HG03139 (cell line): ENCODE data around the gene DNAL1.
"Not testable (repeated sequence)": the region's sequence is repeated elsewhere in the genome, so short reads cannot be mapped to it uniquely, and the experiment has no call there.

Experiments
- ATAC-seq: cut with Tn5 transposase; IDR thresholded peaks from one replicate; pipeline ENCODE4 v1.9.1; 2021; ENCODE audit not compliant: unreplicated experiment

The DNAL1 gene

DNA sequence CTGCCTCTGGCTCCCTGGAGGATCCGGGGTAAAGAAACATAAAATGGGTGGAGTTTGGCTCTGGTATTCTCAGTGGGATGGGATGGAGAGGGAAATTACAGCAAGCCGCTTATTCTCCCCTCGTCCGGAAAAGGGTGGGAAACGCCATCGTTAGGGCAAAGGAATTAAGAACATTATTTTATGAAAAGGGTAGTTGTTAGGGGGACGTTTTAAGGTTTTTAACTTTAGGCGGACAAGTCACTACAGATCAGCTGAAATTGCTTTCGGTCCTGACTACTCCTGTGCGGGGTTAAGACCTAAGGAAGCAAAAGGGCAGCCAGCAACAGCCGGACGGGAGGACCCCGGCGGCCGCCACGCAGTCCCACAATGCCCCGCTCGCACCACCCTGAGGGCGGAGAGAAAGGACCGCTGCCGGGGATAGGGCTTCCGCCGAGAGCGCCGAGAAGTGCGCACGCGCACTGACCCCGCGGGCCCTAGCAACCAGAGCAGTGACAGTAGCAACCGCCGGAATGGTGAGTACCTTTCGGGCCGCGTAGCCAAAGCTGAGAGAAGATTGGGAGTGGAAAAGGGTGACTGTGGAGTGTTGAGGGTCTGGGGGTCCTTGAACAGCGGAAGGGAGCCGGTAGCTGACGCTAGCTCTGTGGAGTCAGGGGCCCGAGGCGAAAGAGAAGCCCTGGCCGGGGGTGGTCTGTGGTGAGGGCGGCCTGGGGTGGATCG is at the start of gene DNAL1:
TSS of gene DNAL1 (plus strand) at position 456 of the 717 bp plus-strand sequence. CDS start at position 510, 54 bp downstream.
- ATAC-seq = peak; percentile 95

DNA sequence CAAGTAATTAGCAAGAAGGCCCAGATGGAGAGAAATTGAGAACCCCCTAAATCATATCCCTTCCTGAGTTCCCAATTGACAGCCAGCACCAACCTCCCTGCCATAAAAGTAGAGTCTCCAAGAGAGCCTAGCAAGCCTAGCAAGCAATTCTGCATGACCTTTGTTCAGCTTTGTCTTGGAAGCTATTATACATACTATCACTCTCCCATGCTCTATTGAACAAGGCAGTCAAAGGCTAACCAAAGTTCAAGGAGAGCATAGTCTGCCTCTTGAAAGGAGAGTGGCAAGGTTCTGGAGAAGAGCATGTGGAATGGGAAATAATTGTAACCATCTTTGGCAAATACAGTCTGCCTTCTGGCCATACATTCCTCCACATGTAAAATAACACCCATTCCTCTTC is 45.3 kb upstream of the DNAL1 start:
- no peak for ATAC-seq

DNA sequence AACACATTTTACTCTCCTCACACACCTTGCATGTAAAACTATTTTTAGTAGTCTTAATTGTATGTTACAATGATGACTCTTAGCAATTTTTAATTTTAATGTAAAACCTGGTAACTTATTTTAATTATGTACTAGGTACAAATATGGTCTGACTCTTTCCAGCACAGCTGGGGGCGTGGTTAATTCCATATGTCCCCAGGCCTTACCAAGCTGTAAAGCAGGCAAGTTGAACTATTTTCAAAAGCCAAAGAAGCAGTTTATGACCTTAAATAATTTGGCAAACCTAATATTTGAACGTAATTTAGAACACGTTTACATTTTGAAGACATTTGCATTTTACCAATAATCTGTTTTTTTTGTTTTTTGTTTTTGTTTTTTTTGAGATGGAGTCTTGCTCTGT is 41.8 kb upstream of the DNAL1 start:
- no peak for ATAC-seq

DNA sequence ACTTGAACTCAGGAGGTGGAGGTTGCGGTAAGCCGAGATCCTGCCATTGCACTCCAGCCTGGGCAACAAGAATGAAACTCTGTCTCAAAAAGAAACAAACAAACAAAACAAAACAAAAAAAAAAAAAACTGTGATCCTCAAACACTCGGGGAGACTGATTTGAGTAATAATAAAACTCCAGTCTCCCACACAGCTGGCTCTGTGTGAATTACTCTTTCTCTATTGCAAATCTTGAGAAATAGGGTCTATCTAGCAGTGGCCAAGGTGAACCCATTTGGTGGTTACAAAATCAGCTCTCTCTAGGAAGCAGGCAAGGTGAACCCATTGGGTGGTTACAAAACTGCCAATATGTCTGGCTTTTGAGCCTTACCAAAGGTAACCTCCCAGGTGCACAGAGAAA is 38.5 kb upstream of the DNAL1 start:
- no peak for ATAC-seq

GRCh38 chr14:73607241-73607640 is 37.5 kb upstream of the DNAL1 start:
- no peak for ATAC-seq

DNA sequence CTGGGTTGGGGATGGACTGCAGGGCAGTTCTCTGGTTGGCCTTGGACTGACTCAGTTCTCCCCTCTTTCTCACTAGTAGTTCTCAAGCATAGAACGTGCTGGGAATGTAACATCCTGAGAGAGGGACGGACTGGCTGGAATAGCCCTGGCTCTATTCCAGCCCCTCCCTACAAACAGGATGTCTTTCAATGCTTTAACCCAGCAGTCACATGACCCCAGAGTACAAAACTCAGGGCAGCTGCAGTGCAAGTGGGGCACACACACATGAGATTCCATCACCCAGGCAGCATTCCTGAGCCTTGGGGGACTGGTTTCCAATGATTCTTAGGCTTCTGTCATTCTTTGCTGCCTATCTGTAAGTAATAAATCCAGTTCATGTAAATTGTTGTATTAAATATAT is 34.1 kb upstream of the DNAL1 start:
- ATAC-seq = no peak

GRCh38 chr14:73612339-73613045 is 32.3 kb upstream of the DNAL1 start, which contains the start of gene ACOT6:
Gene ACOT6 (plus strand): TSS chr14:73612517. CDS start chr14:73612572, 55 bp downstream.
- peak; percentile 78 for ATAC-seq

- ATAC-seq = no peak
Measured at GRCh38 chr14:73613046-73613383, 31.8 kb upstream of the DNAL1 start.

DNA sequence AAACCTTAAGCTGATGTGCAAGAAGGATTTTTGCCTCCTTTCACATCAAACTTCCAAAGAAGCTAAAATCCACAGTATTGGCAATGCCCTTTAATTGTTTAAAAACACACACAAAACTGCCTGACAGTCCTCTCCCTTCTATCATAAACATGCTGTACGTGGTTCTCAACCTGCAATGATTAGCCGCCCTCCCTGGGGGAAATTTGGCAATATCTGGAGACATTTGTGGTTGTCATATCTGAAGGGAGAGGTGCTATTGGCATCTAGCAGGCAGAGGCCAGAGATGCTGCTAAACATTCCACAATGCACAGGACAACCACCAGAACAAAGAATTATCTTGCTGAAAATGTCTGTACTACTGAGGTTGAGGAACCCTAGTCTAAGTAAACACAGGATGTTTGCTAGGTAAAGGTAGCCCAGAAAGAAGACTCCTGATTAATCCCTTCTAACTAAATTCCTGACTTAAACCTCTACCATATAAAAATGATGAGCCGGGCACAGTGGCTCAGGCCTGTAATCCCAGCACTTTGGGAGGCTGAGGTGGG is 31.3 kb upstream of the DNAL1 start:
- ATAC-seq = no peak

GRCh38 chr14:73616831-73617230 is 28.0 kb upstream of the DNAL1 start:
- no peak for ATAC-seq

GRCh38 chr14:73619524-73619923 is 25.3 kb upstream of the DNAL1 start:
- ATAC-seq = no peak

GRCh38 chr14:73620268-73620667 is 24.5 kb upstream of the DNAL1 start:
- no peak for ATAC-seq

- ATAC-seq = no peak
Measured at GRCh38 chr14:73623504-73624054, 21.2 kb upstream of the DNAL1 start.

DNA sequence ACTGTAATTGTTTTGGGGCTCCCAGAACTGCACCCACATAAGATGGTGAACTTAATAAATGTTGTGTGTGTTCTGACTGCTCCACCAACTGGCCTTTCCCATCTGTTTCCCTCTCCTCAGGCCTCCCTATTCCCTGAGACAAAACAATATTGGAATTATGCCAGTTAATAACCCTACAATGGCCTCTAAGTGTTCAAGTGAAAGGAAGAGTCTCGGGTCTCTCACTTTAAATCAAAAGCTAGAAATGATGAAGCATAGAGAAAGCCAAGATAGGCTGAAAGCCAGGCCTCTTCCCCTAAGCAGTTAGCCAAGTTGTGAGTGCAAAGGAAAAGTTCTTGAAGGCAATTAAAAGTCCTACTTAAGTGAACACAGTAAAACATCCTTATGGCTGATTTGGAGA is 19.1 kb upstream of the DNAL1 start:
- no peak for ATAC-seq

DNA sequence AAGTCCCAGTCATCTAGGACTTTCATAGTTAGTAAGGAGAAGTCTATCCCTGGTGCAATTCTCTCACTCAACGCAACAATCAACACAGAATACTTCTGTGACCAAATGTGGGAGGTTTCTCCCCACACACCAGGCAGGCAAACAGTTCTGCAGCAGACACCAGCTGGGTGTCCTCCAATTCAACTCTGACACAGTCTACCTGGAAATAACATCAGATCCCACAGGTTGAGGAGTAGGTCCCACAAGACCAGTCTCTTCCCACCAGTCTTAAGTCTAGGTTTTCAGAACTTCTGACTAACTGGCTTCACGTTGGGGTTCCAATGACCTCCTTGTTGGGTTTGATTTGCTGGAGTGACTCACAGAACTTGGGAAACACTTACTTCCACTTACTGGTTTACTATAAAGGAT is 17.6 kb upstream of the DNAL1 start:
- no peak for ATAC-seq

- no peak for ATAC-seq
Measured at GRCh38 chr14:73630009-73630780, 14.6 kb upstream of the DNAL1 start.

GRCh38 chr14:73633116-73634010 is 11.4 kb upstream of the DNAL1 start:
- ATAC-seq = no peak

DNA sequence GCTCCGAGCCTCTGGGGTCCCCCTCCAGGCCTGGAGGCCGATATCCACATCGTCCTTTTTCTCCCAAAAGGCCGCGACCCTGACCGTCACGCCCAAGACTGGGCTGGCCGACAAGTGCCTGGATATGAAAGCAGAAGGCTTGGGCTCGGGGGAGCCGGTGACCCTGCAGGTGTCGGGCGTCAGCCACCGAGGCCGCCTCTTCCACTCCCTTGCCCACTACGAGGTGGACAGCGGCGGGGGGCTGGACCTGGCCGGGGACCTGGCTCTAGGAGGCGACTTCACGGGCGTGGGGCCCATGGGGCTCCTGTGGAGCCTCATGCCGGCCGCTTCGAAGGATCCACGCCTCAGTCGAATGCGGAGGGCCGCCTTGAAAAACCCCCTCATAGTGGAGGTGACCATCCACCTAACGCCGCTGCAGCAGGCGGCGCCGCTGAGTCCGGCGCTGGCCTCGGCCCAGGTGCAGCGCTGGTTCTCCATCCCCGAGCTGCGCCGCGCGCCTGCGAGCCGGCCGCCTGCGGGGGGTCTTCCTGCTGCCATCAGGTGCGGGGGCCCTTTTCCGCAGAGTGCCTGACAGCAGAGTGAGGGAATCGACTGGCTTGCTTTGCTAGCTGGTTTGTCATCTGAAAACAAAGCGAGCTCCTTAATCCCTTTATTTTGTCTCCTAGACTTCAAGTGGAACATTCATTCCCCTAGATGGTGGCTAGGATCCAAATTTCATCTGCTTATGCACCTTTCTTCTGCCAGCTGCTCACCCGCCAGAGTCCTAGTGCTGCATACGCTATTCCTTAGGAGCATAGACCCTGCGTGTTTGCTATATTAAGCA is 10.6 kb upstream of the DNAL1 start:
- no peak for ATAC-seq

GRCh38 chr14:73636355-73636754 is 8.4 kb upstream of the DNAL1 start:
- not testable (repeated sequence) for ATAC-seq
